GM23248 (cell line): ENCODE results near the gene GARIN3. TPM values are rescaled to one million over a fixed set of nuclear protein-coding genes. Genes with fewer than 3 reads are reported as not detected.

ENCODE experiments used
- DNase-seq: peaks from one replicate; pipeline ENCODE4 v3.0.0-alpha.2; 2015
- H2AFZ ChIP-seq: fragments of 200-600 bp; sonication (generic); 2 replicates; pipeline ENCODE4 v1.6.1; 2016; ENCODE audit warnings: antibody characterized with exemption
- H3F3A ChIP-seq: fragments of 200-600 bp; sonication (generic); 2 replicates; pipeline ENCODE4 v1.6.1; 2016; ENCODE audit warnings: mild to moderate bottlenecking, antibody characterized with exemption, mixed run types; ENCODE audit not compliant: insufficient read depth
- H3K27ac ChIP-seq: fragments of 200-600 bp; sonication (generic); 2 replicates; pipeline ENCODE4 v1.5.1; 2016; ENCODE audit warnings: mild to moderate bottlenecking
- H3K27me3 ChIP-seq: fragments of 200-600 bp; sonication (generic); replicated peaks from 2 replicates; pipeline ENCODE4 v1.6.1; 2016; ENCODE audit warnings: mild to moderate bottlenecking; ENCODE audit not compliant: insufficient read depth
- H3K36me3 ChIP-seq: fragments of 200-600 bp; sonication (generic); 2 replicates; pipeline ENCODE4 v1.6.1; 2016; ENCODE audit warnings: low read depth, mild to moderate bottlenecking
- H3K4me1 ChIP-seq: fragments of 200-600 bp; sonication (generic); 2 replicates; pipeline ENCODE4 v1.6.1; 2016; ENCODE audit warnings: mild to moderate bottlenecking; ENCODE audit not compliant: insufficient read depth
- H3K4me2 ChIP-seq: fragments of 200-600 bp; sonication (generic); one replicate; pipeline ENCODE4 v1.6.1; 2016; ENCODE audit warnings: mild to moderate bottlenecking; ENCODE audit not compliant: unreplicated experiment
- H3K4me3 ChIP-seq: fragments of 200-600 bp; sonication (generic); 2 replicates; pipeline ENCODE4 v1.5.1; 2016; ENCODE audit warnings: mild to moderate bottlenecking
- H3K79me2 ChIP-seq: fragments of 200-600 bp; sonication (generic); 2 replicates; pipeline ENCODE4 v1.6.1; 2016; ENCODE audit warnings: mild to moderate bottlenecking; ENCODE audit not compliant: insufficient read depth
- H3K9ac ChIP-seq: fragments of 200-600 bp; sonication (generic); 2 replicates; pipeline ENCODE4 v1.6.1; 2016; ENCODE audit warnings: mild to moderate bottlenecking
- H3K9me2 ChIP-seq: fragments of 200-600 bp; sonication (generic); 2 replicates; pipeline ENCODE4 v1.6.1; 2016; ENCODE audit warnings: mixed run types, mild to moderate bottlenecking, moderate library complexity; ENCODE audit not compliant: insufficient read depth
- H3K9me3 ChIP-seq: fragments of 200-600 bp; sonication (generic); one replicate; pipeline ENCODE4 v1.6.1; 2017; ENCODE audit warnings: low read depth
- H4K20me1 ChIP-seq: fragments of 200-600 bp; sonication (generic); 2 replicates; pipeline ENCODE4 v1.6.0; 2016; ENCODE audit not compliant: insufficient read depth
- EZH2 ChIP-seq: fragments of 200-600 bp; sonication (generic); IDR thresholded peaks from 2 replicates; pipeline ENCODE4 v1.6.1; 2018; ENCODE audit warnings: antibody characterized with exemption, mild to moderate bottlenecking; ENCODE audit not compliant: insufficient read depth, poor library complexity, severe bottlenecking
- EZH2phosphoT487 ChIP-seq: fragments of 200-600 bp; sonication (generic); IDR thresholded peaks from 2 replicates; pipeline ENCODE4 v1.6.1; 2018; ENCODE audit warnings: antibody characterized with exemption, moderate library complexity, mild to moderate bottlenecking, low read depth; ENCODE audit not compliant: insufficient read depth
- WGBS, 2 experiments: methylation state at CpG; one replicate each; pipeline ENCODE4 v1.1.6; 2015 to 2017; ENCODE audit warnings: low lambda C conversion rate in 2 of 2, low coverage in 1 of 2; ENCODE audit errors: missing lambda C conversion rate in 2 of 2; 5-methylcytosine and 5-hydroxymethylcytosine counted together
- in situ Hi-C: fragments of 300-500 bp; cut with MboI; formaldehyde crosslinking; loops from 2 replicates; pipeline ENCODE4 v1.15.0; 2020
- polyA plus RNA-seq: library from polyadenylated mRNA; unstranded; fragments of >200 nt; fragmentation: Nextera tagmentation; extraction: Ambion mirVana; gene quantifications from 2 replicates; pipeline ENCODE4 v1.2.1, GENCODE V29; 2016
- total RNA-seq: library from RNA; depleted of rRNA; stranded (reverse); fragments of >200 nt; shearing (Covaris generic); gene quantifications from 2 replicates; pipeline ENCODE4 v1.2.3, GENCODE V29; 2014

GARIN3 gene
- total and polyA plus RNA-seq, 2 experiments from 2014 or later = not detected

- no peaks in the 10 kb centered on the region for H3K79me2 ChIP-seq
- TF ChIP-seq EZH2 = no peak
- TF ChIP-seq EZH2phosphoT487 = no peak
- in situ Hi-C loops = no loop called here
Observed at GRCh38 chr5:157172403-157172802, 6.3 kb upstream of the GARIN3 start.

DNA sequence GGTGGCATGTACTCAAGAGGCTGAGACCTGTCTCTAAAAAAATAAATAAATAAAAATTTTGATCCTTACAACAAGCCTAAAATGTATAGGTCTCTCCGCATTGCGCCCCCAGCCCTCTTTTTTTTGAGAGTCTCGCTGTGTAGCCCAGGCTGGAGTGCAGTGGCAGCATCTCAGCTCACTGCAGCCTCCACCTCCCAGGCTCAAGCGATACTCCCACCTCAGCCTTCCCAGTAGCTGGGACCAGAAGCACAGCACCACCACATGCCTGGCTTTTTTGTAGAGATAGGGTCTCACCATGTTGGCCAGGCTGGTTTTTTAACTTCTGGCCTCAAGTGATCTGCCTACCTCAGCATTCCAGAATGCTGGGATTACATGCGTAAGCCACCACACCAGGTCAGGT is 2.2 kb upstream of the GARIN3 start:
- H3K27me3 ChIP-seq = peaks cover 14% of the 10 kb centered on the region; the same call in 1 of the 2 replicates
- TF ChIP-seq EZH2 (no peak), EZH2phosphoT487 (no peak)
- no peaks in the 10 kb centered on the region for H3K9me3 ChIP-seq
- 0 out of 2 replicates have a peak, but pooled peaks cover 4% of the 10 kb centered on the region for H3K4me1 ChIP-seq
- H3K79me2 ChIP-seq = no peaks in the 10 kb centered on the region
- no peak overlapping the region for H3K4me3 ChIP-seq
- H3K9me2 ChIP-seq = no peaks in the 10 kb centered on the region
- WGBS, 2 experiments = 82 to 91% methylated on average over 5 of the region's 5 CpGs
- no peaks in the 10 kb centered on the region for H3K36me3 ChIP-seq
- no peak overlapping the region for H2AFZ ChIP-seq
- no peak overlapping the region for H3K9ac ChIP-seq
- in situ Hi-C loops = no loop called here
- DNase-seq = no peak
- H4K20me1 ChIP-seq = no peaks in the 10 kb centered on the region
- H3F3A ChIP-seq = no peaks in the 10 kb centered on the region
- no peak overlapping the region for H3K27ac ChIP-seq
- no peak overlapping the region for H3K4me2 ChIP-seq

More at GRCh38 chr5:157172403-157172802, 6.3 kb upstream of the GARIN3 start:
- 77 to 84% methylated on average over 2 of the region's 2 CpGs for WGBS, 2 experiments
- Histone ChIP-seq H3K9me3 (no peaks in the 10 kb centered on the region), H3K4me3 (no peak overlapping the region), H3K9ac (no peak overlapping the region), H4K20me1 (no peaks in the 10 kb centered on the region), H3K9me2 (no peaks in the 10 kb centered on the region), H3K36me3 (no peaks in the 10 kb centered on the region), H3K27me3 (peaks cover 11% of the 10 kb centered on the region; the same call in 1 of the 2 replicates), H3F3A (no peaks in the 10 kb centered on the region), H3K4me2 (no peak overlapping the region), H2AFZ (no peak overlapping the region), H3K27ac (no peak overlapping the region), H3K4me1 (0 out of 2 replicates have a peak, but pooled peaks cover 2% of the 10 kb centered on the region)
- DNase-seq = no peak

DNA sequence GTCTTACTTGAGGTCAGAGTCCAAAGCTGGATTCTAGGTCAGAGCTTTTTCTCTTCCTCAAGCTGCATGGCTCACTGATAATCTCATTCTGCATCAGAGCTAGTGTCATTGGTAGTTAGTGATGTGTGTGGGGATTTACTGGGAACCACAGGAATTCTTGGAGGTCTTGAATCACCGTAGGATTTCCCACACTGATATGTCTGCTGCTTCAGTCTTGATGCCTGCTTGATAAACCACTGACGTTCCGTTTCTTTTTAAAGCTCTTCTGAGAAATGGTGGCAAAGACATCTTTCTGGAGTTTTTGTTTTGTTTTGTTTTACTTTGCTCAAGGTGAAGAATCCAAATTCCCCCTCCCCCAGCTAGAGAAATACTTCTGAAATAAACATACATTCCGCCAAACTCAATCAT is 1.2 kb upstream of the GARIN3 start:
- 1 to 7% methylated on average over 4 of the region's 4 CpGs for WGBS, 2 experiments
- H3K9ac ChIP-seq = no peak overlapping the region
- H3K4me1 ChIP-seq = 0 out of 2 replicates have a peak, but pooled peaks cover 4% of the 10 kb centered on the region
- no peaks in the 10 kb centered on the region for H3K9me3 ChIP-seq
- H3F3A ChIP-seq = no peaks in the 10 kb centered on the region
- H2AFZ ChIP-seq = no peak overlapping the region
- H3K27ac ChIP-seq = no peak overlapping the region
- in situ Hi-C loops = no loop called here
- H4K20me1 ChIP-seq = no peaks in the 10 kb centered on the region
- no peaks in the 10 kb centered on the region for H3K79me2 ChIP-seq
- H3K27me3 ChIP-seq = peaks cover 19% of the 10 kb centered on the region; the same call in 1 of the 2 replicates
- no peaks in the 10 kb centered on the region for H3K36me3 ChIP-seq
- no peak overlapping the region for H3K4me2 ChIP-seq
- TF ChIP-seq EZH2 (no peak), EZH2phosphoT487 (no peak)
- no peak overlapping the region for H3K4me3 ChIP-seq
- no peaks in the 10 kb centered on the region for H3K9me2 ChIP-seq
- DNase-seq = peak; percentile 79

- Histone ChIP-seq H3K36me3 (no peaks in the 10 kb centered on the region), H3K4me2 (no peak overlapping the region), H3K27ac (no peak overlapping the region), H3K27me3 (peaks cover 30% of the 10 kb centered on the region), H3K9me2 (no peaks in the 10 kb centered on the region), H3F3A (no peaks in the 10 kb centered on the region), H3K79me2 (no peaks in the 10 kb centered on the region), H4K20me1 (no peaks in the 10 kb centered on the region), H3K9ac (no peak overlapping the region), H3K4me1 (0 out of 2 replicates have a peak, but pooled peaks cover 4% of the 10 kb centered on the region), H2AFZ (no peak overlapping the region), H3K9me3 (no peaks in the 10 kb centered on the region), H3K4me3 (no peak overlapping the region)
- TF ChIP-seq EZH2 = no peak
- TF ChIP-seq EZH2phosphoT487 = no peak
- in situ Hi-C loops = no loop called here
- WGBS, 2 experiments = 65 to 67% methylated on average over 14 of the region's 14 CpGs
- DNase-seq = no peak
Observed at GRCh38 chr5:157165668-157166067, 396 bp downstream of the GARIN3 start.

GRCh38 chr5:157165261-157165660 is 803 bp downstream of the GARIN3 start:
- DNase-seq = no peak
- Histone ChIP-seq H3K27ac (no peak overlapping the region), H3K79me2 (no peaks in the 10 kb centered on the region), H3K4me3 (no peak overlapping the region), H4K20me1 (no peaks in the 10 kb centered on the region), H3F3A (no peaks in the 10 kb centered on the region), H3K9ac (no peak overlapping the region), H3K27me3 (peaks cover 31% of the 10 kb centered on the region), H3K4me1 (0 out of 2 replicates have a peak, but pooled peaks cover 4% of the 10 kb centered on the region), H2AFZ (no peak overlapping the region), H3K9me2 (no peaks in the 10 kb centered on the region), H3K9me3 (no peaks in the 10 kb centered on the region), H3K36me3 (no peaks in the 10 kb centered on the region), H3K4me2 (no peak overlapping the region)
- 52 to 53% methylated on average over 4 of the region's 4 CpGs for whole genome bisulfite sequencing, 2 experiments
- in situ Hi-C loops = no loop called here
- TF ChIP-seq EZH2 (no peak), EZH2phosphoT487 (no peak)
